Lower lobe of right lung (tissue), 2 donors: ENCODE data around the gene GRIN2C. TPM values are rescaled to one million over a fixed set of nuclear protein-coding genes. Genes with fewer than 3 reads are reported as not detected.
A peak's percentile ranks its signal among the peaks of the same experiment; 100 is the strongest.

Experiments
- ATAC-seq, 2 donors: fragments of 200-7000 bp; cut with Tn5 transposase; one replicate each; pipeline ENCODE4 v1.9.1; 2020 to 2022; ENCODE audit warnings: mild to moderate bottlenecking in 2 of 2, moderate library complexity in 2 of 2
- DNase-seq: peaks from one replicate; pipeline ENCODE4 v3.0.0-alpha.2; 2020
- H3K27ac ChIP-seq: fragments of 200-600 bp; one replicate; pipeline ENCODE4 v1.8.0; 2022
- H3K27me3 ChIP-seq: fragments of 200-600 bp; one replicate; pipeline ENCODE4 v1.8.0; 2022; ENCODE audit warnings: low read depth
- H3K36me3 ChIP-seq: fragments of 200-600 bp; one replicate; pipeline ENCODE4 v1.8.0; 2022; ENCODE audit warnings: mild to moderate bottlenecking
- H3K4me1 ChIP-seq: fragments of 200-600 bp; one replicate; pipeline ENCODE4 v1.8.0; 2022
- H3K4me3 ChIP-seq: fragments of 200-600 bp; one replicate; pipeline ENCODE4 v1.8.0; 2022; ENCODE audit warnings: mild to moderate bottlenecking
- H3K9me3 ChIP-seq: fragments of 200-600 bp; one replicate; pipeline ENCODE4 v1.8.0; 2022
- CTCF ChIP-seq: fragments of 200-600 bp; IDR thresholded peaks from one replicate; pipeline ENCODE4 v1.8.0; 2022; ENCODE audit warnings: antibody characterized with exemption, mild to moderate bottlenecking
- intact Hi-C: fragments of 100-400 bp; cut with DNase I; formaldehyde crosslinking; loops from one replicate; pipeline ENCODE4 v1.11.0; 2022
- total RNA-seq: library from RNA; stranded (reverse); fragmentation: NEBNext Ultra II Directional; extraction: Animal tissue kit (Norgen Biotek cat#: 25700); gene quantifications from one replicate; pipeline ENCODE4 v1.2.1, GENCODE V29; 2021
- donor health status: DM: no; HTN: yes; CAD: no; lungs with severe emphysema.

Gene GRIN2C
- total RNA-seq, 1 donor from 2014 or later: 0.83 TPM

- Histone ChIP-seq H3K36me3 (peaks cover 46% of the 10 kb centered on the region), H3K27ac (no peak overlapping the region), H3K9me3 (no peaks in the 10 kb centered on the region), H3K4me1 (peaks cover 6% of the 10 kb centered on the region), H3K27me3 (no peaks in the 10 kb centered on the region), H3K4me3 (no peak overlapping the region)
- DNase-seq: no peak
- TF ChIP-seq CTCF: no peak
- peak in 1 of 2 donors; percentile 34 for ATAC-seq
- intact Hi-C loops: no loop called here
These were observed 54.1 kb downstream of the GRIN2C start for GRCh38 chr17:74805591-74805991.

GRCh38 chr17:74804683-74805082 is 55.0 kb downstream of the GRIN2C start:
- H3K4me1 ChIP-seq: peaks cover 6% of the 10 kb centered on the region
- ATAC-seq: no peak
- H3K27me3 ChIP-seq: no peaks in the 10 kb centered on the region
- no peak for DNase-seq
- H3K9me3 ChIP-seq: no peaks in the 10 kb centered on the region
- H3K36me3 ChIP-seq: peaks cover 47% of the 10 kb centered on the region
- no peak overlapping the region for H3K4me3 ChIP-seq
- no peak overlapping the region for H3K27ac ChIP-seq
- intact Hi-C loops: no loop called here
- TF ChIP-seq CTCF: no peak

- Histone ChIP-seq H3K36me3 (peaks cover 52% of the 10 kb centered on the region), H3K9me3 (no peaks in the 10 kb centered on the region), H3K4me3 (no peak overlapping the region), H3K27me3 (no peaks in the 10 kb centered on the region), H3K4me1 (peaks cover 6% of the 10 kb centered on the region), H3K27ac (no peak overlapping the region)
- intact Hi-C loops: no loop called here
- DNase-seq (no peak), ATAC-seq (no peak)
- no peak for TF ChIP-seq CTCF
These were observed 55.7 kb downstream of the GRIN2C start for GRCh38 chr17:74803971-74804370.

GRCh38 chr17:74803388-74803930 is 56.2 kb downstream of the GRIN2C start:
- no peaks in the 10 kb centered on the region for H3K27me3 ChIP-seq
- H3K27ac ChIP-seq: no peak overlapping the region
- no peak for TF ChIP-seq CTCF
- no peak overlapping the region for H3K4me3 ChIP-seq
- intact Hi-C loops: no loop called here
- H3K9me3 ChIP-seq: no peaks in the 10 kb centered on the region
- H3K36me3 ChIP-seq: peaks cover 57% of the 10 kb centered on the region
- H3K4me1 ChIP-seq: peaks cover 2% of the 10 kb centered on the region
- ATAC-seq (no peak), DNase-seq (no peak)

- no peaks in the 10 kb centered on the region for H3K27me3 ChIP-seq
- no peak for TF ChIP-seq CTCF
- ATAC-seq (no peak), DNase-seq (no peak)
- intact Hi-C loops: no loop called here
- H3K4me1 ChIP-seq: no peaks in the 10 kb centered on the region
- H3K9me3 ChIP-seq: no peaks in the 10 kb centered on the region
- peaks cover 67% of the 10 kb centered on the region for H3K36me3 ChIP-seq
- no peak overlapping the region for H3K27ac ChIP-seq
- no peak overlapping the region for H3K4me3 ChIP-seq
These were observed 57.8 kb downstream of the GRIN2C start for GRCh38 chr17:74801896-74802295.

- Histone ChIP-seq H3K27ac (no peak overlapping the region), H3K4me3 (no peak overlapping the region), H3K27me3 (no peaks in the 10 kb centered on the region), H3K9me3 (no peaks in the 10 kb centered on the region), H3K4me1 (no peaks in the 10 kb centered on the region), H3K36me3 (peaks cover 79% of the 10 kb centered on the region)
- ATAC-seq (no peak), DNase-seq (no peak)
- TF ChIP-seq CTCF: no peak
- intact Hi-C loops: no loop called here
These were observed 59.2 kb downstream of the GRIN2C start for GRCh38 chr17:74800531-74800930.
